Upper lobe of left lung (tissue), 6 donors: ENCODE data around the gene P2RX3. TPM values are rescaled to one million over a fixed set of nuclear protein-coding genes. Genes with fewer than 3 reads are reported as not detected.
"Not testable (repeated sequence)": the region's sequence is repeated elsewhere in the genome, so short reads cannot be mapped to it uniquely, and the experiment has no call there.

Source experiments
- ATAC-seq, 2 donors: fragments of 200-7000 bp; cut with Tn5 transposase; one replicate each; pipeline ENCODE4 v1.9.1; 2022; ENCODE audit warnings: mild to moderate bottlenecking in 2 of 2, moderate library complexity in 2 of 2; ENCODE audit not compliant: low FRiP score in 2 of 2
- DNase-seq, 2 donors: peaks; one replicate each; pipeline ENCODE4 v3.0.0-alpha.2; 2019 to 2020
- H3K27ac ChIP-seq, 4 donors: fragments of 200-600 bp; sonication (generic); one replicate each; pipeline ENCODE4 v1.5.1; 2016 to 2019
- H3K27me3 ChIP-seq, 4 donors: fragments of 200-600 bp; sonication (generic); one replicate each; pipeline ENCODE4 v1.5.1; 2017 to 2019
- H3K36me3 ChIP-seq, 4 donors: fragments of 200-600 bp; sonication (generic); one replicate each; pipeline ENCODE4 v1.5.1; 2016 to 2019
- H3K4me1 ChIP-seq, 4 donors: fragments of 200-600 bp; sonication (generic); one replicate each; pipeline ENCODE4 v1.5.1; 2018 to 2019
- H3K4me3 ChIP-seq, 4 donors: fragments of 200-600 bp; sonication (generic); one replicate each; pipeline ENCODE4 v1.5.1; 2017 to 2019; ENCODE audit warnings: mild to moderate bottlenecking in 2 of 4, moderate library complexity in 1 of 4
- H3K9me3 ChIP-seq, 4 donors: fragments of 200-600 bp; sonication (generic); one replicate each; pipeline ENCODE4 v1.5.1; 2018 to 2019
- CTCF ChIP-seq, 6 experiments: fragments of 450-650 bp in 4 of 6; fragments of 200-600 bp in 2 of 6; sonication (generic) in 2 of 6; IDR thresholded peaks; one replicate each; pipeline ENCODE4 v1.5.1; 2016 to 2019; ENCODE audit warnings: antibody characterized with exemption in 6 of 6
- EP300 ChIP-seq, 4 donors: sonication (generic); formaldehyde crosslinking; IDR thresholded peaks; one replicate each; pipeline ENCODE4 v1.5.1; 2017; ENCODE audit warnings: antibody characterized with exemption in 4 of 4, control low read depth in 2 of 4
- POLR2A ChIP-seq, 4 donors: fragments of 450-650 bp; IDR thresholded peaks; one replicate each; pipeline ENCODE4 v1.5.1; 2016 to 2017; ENCODE audit warnings: antibody characterized with exemption in 4 of 4, mild to moderate bottlenecking in 2 of 4
- POLR2AphosphoS5 ChIP-seq, 2 donors: sonication (generic); formaldehyde crosslinking; IDR thresholded peaks; one replicate each; pipeline ENCODE4 v1.5.1; 2017; ENCODE audit warnings: antibody characterized with exemption in 2 of 2
- WGBS, 2 donors: methylation state at CpG; one replicate each; pipeline ENCODE4 v1.1.5; 2017 to 2018; 5-methylcytosine and 5-hydroxymethylcytosine counted together
- total RNA-seq, 6 donors: library from RNA; depleted of rRNA in 4 of 6; stranded (reverse); fragments of >200 nt in 4 of 6; gene quantifications; one replicate each; pipeline versions ENCODE4 v1.1.0 to v1.2.1, GENCODE V29; 2016 to 2021
- donor health status: DM: no; HTN: no; CAD: no; lungs with moderate emphysema.
- donor health status: DM: no; HTN: yes; CAD: no; lungs with severe emphysema.

Gene P2RX3
- total RNA-seq, 6 donors from 2014 or later = not detected

- H3K4me1 ChIP-seq = no peaks in the 10 kb centered on the region
- DNase-seq = no peak
- H3K9me3 ChIP-seq = no peaks in the 10 kb centered on the region
- ATAC-seq = no peak
- H3K27ac ChIP-seq = no peak overlapping the region
- WGBS, 2 donors = 87 to 93% methylated on average over 4 of the region's 4 CpGs
- H3K36me3 ChIP-seq = no peaks in the 10 kb centered on the region
- H3K27me3 ChIP-seq = no peaks in the 10 kb centered on the region
- no peak for TF ChIP-seq POLR2A (IDR thresholded peaks at IDR 0.05)
- TF ChIP-seq EP300 (IDR thresholded peaks at IDR 0.05) = no peak
- TF ChIP-seq POLR2AphosphoS5 (IDR thresholded peaks at IDR 0.05) = no peak
- TF ChIP-seq CTCF (IDR thresholded peaks at IDR 0.05) = no peak
- no peak overlapping the region for H3K4me3 ChIP-seq
Measured at GRCh38 chr11:57399972-57400578, 61.9 kb downstream of the P2RX3 start.

- TF ChIP-seq POLR2AphosphoS5 (IDR thresholded peaks at IDR 0.05) (no peak), POLR2A (IDR thresholded peaks at IDR 0.05) (no peak), CTCF (IDR thresholded peaks at IDR 0.05) (no peak), EP300 (IDR thresholded peaks at IDR 0.05) (no peak)
- DNase-seq = no peak
- Histone ChIP-seq H3K4me1 (peaks cover 14 to 16% (median 15%) of the 10 kb centered on the region in 4 donors), H3K4me3 (no peak overlapping the region), H3K9me3 (no peaks in the 10 kb centered on the region), H3K27me3 (no peaks in the 10 kb centered on the region), H3K36me3 (peaks cover 3 to 11% (median 4%) of the 10 kb centered on the region in 4 donors), H3K27ac (no peak overlapping the region)
- WGBS, 2 donors = 44 to 57% methylated on average over 6 of the region's 6 CpGs
- no peak for ATAC-seq
Measured at GRCh38 chr11:57402188-57403002, 64.2 kb downstream of the P2RX3 start.

- H3K27me3 ChIP-seq, DNase-seq, H3K27ac ChIP-seq, ATAC-seq, H3K4me3 ChIP-seq, H3K9me3 ChIP-seq: not testable (repeated sequence)
- 78 to 90% methylated on average over 6 of the region's 6 CpGs for WGBS, 2 donors
- Histone ChIP-seq H3K4me1 (peaks cover 14 to 16% (median 15%) of the 10 kb centered on the region in 4 donors), H3K36me3 (peaks cover 3 to 19% (median 12%) of the 10 kb centered on the region in 4 donors)
Measured at GRCh38 chr11:57403003-57403801, 65.0 kb downstream of the P2RX3 start.

- H3K4me3 ChIP-seq = no peak overlapping the region
- WGBS, 2 donors = 69 to 74% methylated on average over 2 of the region's 2 CpGs
- DNase-seq (no peak), ATAC-seq (no peak)
- H3K27me3 ChIP-seq = no peaks in the 10 kb centered on the region
- TF ChIP-seq CTCF (IDR thresholded peaks at IDR 0.05) (no peak), POLR2A (IDR thresholded peaks at IDR 0.05) (no peak), EP300 (IDR thresholded peaks at IDR 0.05) (no peak), POLR2AphosphoS5 (IDR thresholded peaks at IDR 0.05) (no peak)
- H3K4me1 ChIP-seq = peaks cover 14 to 16% (median 15%) of the 10 kb centered on the region in 4 donors
- H3K9me3 ChIP-seq = no peaks in the 10 kb centered on the region
- no peak overlapping the region for H3K27ac ChIP-seq
- peaks cover 4 to 24% (median 17%) of the 10 kb centered on the region in 4 donors for H3K36me3 ChIP-seq
Measured at GRCh38 chr11:57403802-57404147, 65.6 kb downstream of the P2RX3 start.

- ATAC-seq (peak in 1 of 2 donors; percentile 48), DNase-seq (peak in 1 of 2 donors; percentile 22)
- Histone ChIP-seq H3K27ac (peak overlapping the region in 1 of 4 donors; percentile 28), H3K27me3 (no peaks in the 10 kb centered on the region), H3K4me3 (no peak overlapping the region), H3K4me1 (peaks cover 14 to 16% (median 15%) of the 10 kb centered on the region in 4 donors), H3K9me3 (no peaks in the 10 kb centered on the region), H3K36me3 (peaks cover 15 to 40% (median 33%) of the 10 kb centered on the region in 4 donors)
- 79 to 89% methylated on average over 4 of the region's 4 CpGs for WGBS, 2 donors
- no peak for TF ChIP-seq CTCF (IDR thresholded peaks at IDR 0.05)
- no peak for TF ChIP-seq POLR2AphosphoS5 (IDR thresholded peaks at IDR 0.05)
- no peak for TF ChIP-seq EP300 (IDR thresholded peaks at IDR 0.05)
- TF ChIP-seq POLR2A (IDR thresholded peaks at IDR 0.05) = no peak
Measured at GRCh38 chr11:57405271-57405860, 67.2 kb downstream of the P2RX3 start.
